Epithelial cell of prostate (primary cell): Measurements from ENCODE around the gene MEG3.

Experiments used
- DNase-seq: peaks from one replicate; pipeline ENCODE4 v3.0.0-alpha.2; 2011; ENCODE audit warnings: low read depth, low spot score
- H3K27ac ChIP-seq: fragments of 450-650 bp; 2 replicates; pipeline ENCODE4 v1.5.1; 2017; ENCODE audit warnings: mild to moderate bottlenecking

MEG3 gene

GRCh38 chr14:100891501-100892445, 65.9 kb downstream of the MEG3 start:
- no peak for DNase-seq
- no peak overlapping the region for H3K27ac ChIP-seq

DNA sequence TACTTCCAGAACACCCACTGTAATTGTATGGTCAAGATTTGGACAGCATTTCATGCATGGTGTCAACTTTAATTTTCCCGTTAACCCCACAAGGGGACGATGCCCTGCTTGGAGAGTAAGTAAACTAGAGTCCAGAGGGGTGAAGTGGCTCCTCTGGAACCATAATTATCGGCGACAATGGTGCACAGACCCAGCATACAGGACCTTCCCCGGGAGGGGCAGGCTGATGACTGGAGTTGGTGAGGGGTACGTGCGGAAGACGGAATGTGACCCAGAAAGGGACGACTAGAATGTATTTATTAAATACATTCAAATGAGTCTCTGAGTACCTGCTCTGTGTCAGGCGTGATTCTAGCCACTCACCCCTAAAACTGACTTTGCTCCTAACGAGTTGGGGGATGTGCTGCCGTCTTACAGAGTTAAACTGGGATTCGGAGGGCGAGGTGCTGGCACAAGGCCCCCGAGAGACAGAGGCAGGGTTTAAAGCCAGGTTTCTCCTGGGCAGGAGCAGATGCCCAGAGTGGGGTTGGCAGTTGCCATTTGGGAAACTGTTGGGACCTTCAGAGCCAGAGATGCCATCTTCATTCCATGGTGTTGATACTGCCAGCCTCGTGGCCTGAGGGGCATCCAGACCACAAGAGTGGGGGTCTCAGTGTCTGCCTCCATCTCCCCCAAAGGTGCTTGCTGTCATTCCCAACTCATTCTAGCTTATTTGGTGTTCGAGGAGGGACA, 66.7 kb downstream of the MEG3 start:
- DNase-seq = no peak
- no peak overlapping the region for H3K27ac ChIP-seq

- no peak overlapping the region for H3K27ac ChIP-seq
- no peak for DNase-seq
These were observed 67.3 kb downstream of the MEG3 start for GRCh38 chr14:100893228-100893601.

DNA sequence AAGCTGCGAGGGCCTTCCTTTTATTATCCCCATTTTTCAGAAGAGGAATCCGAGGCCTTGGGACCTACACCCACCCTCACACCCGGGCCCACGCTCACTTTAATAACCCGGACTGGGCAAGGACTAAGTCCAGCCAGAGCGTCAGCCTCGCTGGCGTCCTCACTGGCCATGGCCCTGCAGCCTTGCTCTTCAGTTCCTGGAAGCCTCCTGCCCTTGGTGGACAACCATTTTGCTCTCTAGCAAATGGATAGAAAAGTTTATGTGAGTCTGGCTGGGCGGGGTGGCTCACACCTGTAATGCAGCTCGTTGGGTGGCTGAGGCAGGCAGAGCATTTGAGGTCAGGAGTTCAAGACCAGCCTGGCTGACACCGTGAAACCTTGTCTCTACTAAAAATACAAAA, 67.8 kb downstream of the MEG3 start:
- no peak for DNase-seq
- no peak overlapping the region for H3K27ac ChIP-seq

GRCh38 chr14:100894416-100894815, 68.5 kb downstream of the MEG3 start:
- DNase-seq = no peak

GRCh38 chr14:100895411-100895810, 69.5 kb downstream of the MEG3 start:
- no peak overlapping the region for H3K27ac ChIP-seq
- DNase-seq = no peak

More at GRCh38 chr14:100894416-100894815, 68.5 kb downstream of the MEG3 start:
- no peak overlapping the region for H3K27ac ChIP-seq

- no peak for DNase-seq
- H3K27ac ChIP-seq = no peak overlapping the region
These were observed 70.6 kb downstream of the MEG3 start for GRCh38 chr14:100896369-100897060.

DNA sequence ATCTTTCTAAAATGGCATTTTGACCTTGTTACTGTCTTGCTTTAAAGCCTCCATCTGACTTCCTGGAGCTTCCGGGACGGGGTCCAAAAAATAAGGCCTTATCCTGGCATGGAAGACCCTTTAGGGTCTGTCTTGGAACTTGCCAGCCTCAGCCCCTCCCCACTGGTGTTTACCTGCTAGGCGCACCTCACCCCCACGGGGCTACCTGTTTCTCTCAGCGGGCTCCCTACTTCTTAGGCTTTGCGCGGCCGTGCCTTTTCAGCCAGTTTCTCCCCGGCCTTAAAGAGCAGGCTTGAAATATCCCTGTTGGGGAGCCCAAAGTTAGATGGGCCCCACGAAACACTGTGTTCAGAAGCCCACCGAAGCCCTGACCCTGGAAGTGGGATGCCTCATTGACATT, 72.5 kb downstream of the MEG3 start:
- H3K27ac ChIP-seq = no peak overlapping the region
- no peak for DNase-seq

GRCh38 chr14:100898935-100899883, 73.3 kb downstream of the MEG3 start:
- DNase-seq = no peak
- H3K27ac ChIP-seq = no peak overlapping the region

DNA sequence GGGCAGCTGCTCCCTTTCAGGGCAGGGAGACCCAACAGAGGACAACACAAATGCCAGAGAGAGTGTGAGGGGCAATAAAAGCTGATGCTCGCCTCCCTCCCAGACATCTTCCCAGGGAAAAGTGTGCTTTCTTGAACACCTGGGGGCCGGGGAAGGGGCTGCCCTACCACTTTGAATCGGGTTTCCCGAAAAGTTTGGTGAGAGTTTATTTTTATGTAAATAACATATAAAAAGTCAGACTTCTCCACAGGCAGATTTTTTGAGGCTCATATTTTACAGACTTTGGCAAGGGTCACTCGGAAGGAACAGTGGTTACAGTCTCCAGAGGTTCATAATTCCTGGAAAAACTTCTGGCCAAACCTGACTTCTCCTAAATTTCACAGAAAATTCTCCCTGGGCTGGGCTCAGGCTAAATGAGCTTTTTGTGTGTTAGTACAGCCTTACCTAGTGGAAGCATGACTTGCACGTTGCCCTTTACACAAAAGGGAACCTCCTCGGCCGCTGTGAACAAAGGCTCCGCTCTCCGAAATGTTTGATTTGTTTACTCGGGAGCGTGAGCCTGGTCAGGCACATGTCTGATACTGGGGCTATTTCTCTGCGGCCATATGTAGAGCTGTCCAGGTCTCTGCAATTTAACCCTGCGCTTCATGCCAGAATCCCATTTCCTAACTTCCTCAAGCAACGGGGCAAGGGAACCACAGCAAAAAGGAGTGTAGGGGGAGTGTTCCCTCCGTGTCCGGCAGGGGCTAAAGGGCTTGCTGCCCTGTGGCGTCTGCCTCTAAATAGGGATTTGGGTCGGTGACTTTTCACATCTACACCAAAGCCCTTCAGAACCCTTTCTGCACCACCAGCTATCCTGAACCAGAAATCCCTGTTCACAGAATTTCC, 74.2 kb downstream of the MEG3 start:
- H3K27ac ChIP-seq = no peak overlapping the region
- DNase-seq = no peak

DNA sequence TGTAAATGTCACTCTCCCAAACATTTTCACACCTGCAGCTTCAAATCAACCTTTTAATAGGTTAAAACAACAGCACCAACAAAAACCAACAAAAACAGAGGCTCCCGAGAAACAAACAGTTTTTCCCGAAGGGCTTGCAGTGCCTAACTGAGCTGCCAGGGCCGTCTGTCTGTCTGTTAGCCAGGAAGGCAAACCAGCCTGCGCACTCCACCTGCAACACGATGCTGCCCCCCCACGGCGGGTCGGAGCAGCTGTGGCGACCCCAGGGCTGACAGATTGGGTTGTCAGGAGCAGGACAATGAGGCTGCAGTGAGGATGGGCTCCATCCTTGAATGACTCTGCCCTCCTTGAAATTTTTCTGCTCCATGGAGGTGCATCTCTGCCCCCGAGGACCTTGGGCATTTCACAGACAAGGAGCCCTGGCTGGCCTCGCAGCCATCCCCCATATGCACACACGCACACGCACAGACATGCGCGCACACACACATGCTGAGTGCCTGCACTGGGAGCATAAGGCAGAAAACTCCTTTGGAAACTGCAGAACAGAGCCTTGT, 75.0 kb downstream of the MEG3 start:
- H3K27ac ChIP-seq = no peak overlapping the region
- no peak for DNase-seq

GRCh38 chr14:100901391-100902183, 75.7 kb downstream of the MEG3 start:
- no peak for DNase-seq
- no peak overlapping the region for H3K27ac ChIP-seq

DNA sequence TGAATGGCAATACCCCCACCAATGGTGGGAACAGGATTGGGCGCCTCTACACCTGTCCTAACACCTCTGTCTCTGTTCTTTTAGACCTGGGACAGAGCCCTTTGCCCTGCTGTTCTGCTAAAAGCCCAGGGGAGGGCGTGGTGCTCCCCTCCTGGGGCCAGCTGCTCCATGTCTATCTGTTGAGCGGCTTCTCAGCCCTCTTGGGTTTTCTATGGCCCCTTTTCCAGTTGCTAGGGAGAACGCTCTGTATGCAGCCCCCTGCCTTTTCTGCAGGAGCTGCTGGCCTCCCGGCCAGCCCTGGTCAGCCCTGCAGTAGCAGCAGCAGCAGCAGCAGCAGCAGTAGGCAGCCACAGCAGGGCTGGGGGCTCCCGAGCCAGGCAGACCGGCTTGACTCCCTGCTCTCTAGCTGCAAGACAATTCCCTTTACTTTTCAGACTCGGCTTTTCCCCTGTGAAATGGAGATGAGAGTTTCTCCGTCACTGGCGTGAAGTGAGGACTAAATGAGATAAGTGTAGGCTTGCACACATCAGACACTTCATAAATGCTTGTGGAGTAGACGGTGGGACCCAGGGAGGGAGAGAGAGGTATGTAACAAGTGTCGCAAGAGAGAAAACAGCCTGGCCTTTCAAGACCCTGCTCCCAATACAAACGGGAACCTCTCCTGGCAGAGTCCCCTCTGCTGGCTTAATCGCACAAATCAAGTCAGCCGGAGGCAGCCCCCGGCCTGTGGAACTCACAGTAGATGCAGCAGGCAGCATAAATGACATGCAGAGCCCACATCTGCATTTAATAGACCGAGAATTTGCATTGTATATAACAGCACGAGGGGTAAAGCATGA, 76.6 kb downstream of the MEG3 start:
- H3K27ac ChIP-seq = no peak overlapping the region
- no peak for DNase-seq

GRCh38 chr14:100903134-100903468, 77.2 kb downstream of the MEG3 start:
- no peak for DNase-seq
- no peak overlapping the region for H3K27ac ChIP-seq

DNA sequence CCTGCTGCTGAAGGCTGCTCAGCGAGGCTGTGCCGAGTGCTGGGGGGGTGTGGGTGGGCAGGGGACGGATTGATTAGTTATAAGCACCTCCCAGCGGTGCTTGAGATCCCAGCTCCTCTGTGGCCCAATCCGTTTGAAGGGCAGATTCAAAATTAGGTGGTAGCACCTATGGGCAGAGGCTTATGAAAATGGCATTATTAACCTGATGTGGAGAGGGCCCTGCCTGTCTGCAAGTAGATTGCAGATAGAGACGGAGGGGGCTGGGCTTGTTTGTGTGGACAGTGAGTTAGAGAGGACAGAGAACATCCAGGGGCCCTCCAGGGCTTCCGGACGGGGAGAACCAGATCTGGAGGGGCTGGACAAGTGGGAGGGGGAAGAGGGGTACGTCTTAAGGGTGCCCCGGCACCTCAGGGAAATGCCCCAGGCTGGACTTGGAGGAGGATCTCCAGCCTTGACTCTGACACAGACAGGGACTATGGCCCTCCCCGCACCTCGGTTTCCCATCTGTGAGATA, 77.8 kb downstream of the MEG3 start, which contains the start of gene RTL1:
TSS of gene RTL1 (minus strand) at position 51 of the 514 bp plus-strand sequence. CDS start 18,934 bp downstream, outside the sequence.
- no peak within 1 kb of the TSS for H3K27ac ChIP-seq
- DNase-seq = no peak

- no peak for DNase-seq
- H3K27ac ChIP-seq = no peak overlapping the region
These were observed 78.6 kb downstream of the MEG3 start for GRCh38 chr14:100904307-100905087.
